Panc1 (cell line): ENCODE results near the gene SLC49A3.

Experiments
- CTCF ChIP-seq: fragments of 450-650 bp; IDR thresholded peaks from 2 replicates; pipeline ENCODE4 v1.5.1; 2017; ENCODE audit warnings: mild to moderate bottlenecking
- POLR2AphosphoS5 ChIP-seq: IDR thresholded peaks from 2 replicates; pipeline ENCODE4 v1.6.1; 2012; ENCODE audit warnings: mild to moderate bottlenecking, low read depth, low read length, moderate library complexity
- TCF7L2 ChIP-seq: IDR thresholded peaks from 2 replicates; pipeline ENCODE4 v1.6.1; 2011; ENCODE audit warnings: mild to moderate bottlenecking, low read depth, low read length, inconsistent platforms

DNA sequence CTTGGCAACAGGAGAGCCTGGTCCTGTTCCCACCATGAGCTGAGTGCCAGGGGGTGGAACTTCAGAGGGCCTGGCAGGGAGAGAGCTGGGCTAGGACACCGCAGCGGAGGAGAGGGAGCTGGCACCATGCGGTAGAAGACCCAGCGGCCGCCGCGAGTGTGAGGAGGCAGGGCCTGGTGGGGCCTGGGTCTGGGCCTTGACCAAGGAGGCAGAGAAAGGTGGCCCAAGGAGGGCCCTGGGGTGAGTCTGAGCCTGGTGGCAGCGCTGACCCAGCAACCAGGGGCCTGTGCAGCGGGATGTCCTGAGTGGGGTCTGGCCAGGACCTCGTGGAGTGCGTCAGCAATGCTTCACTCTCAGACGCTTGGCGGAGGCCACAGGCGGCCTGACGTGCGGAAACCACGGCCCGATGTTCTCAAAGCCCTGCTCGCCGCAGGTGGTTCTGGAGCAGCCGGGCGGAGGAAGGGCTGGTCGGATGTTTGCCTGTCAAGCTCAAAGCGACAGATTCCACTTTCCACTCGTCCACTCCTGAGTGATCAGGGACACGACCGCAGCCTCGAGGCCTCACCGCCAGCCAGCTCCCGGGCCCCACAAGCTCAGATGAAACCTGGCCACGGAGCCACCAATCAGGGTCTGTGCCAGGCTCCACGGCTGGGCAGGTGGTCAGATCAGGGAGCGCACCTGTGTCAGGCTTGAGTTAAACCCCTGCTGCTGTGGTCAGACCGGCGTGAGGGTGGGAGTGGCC lies 35.7 kb downstream of the SLC49A3 start:
- no peak for TF ChIP-seq POLR2AphosphoS5
- TF ChIP-seq CTCF: no peak
- TF ChIP-seq TCF7L2: no peak
